Measurements from ENCODE around the gene VEGFC. TPM values are rescaled to one million over a fixed set of nuclear protein-coding genes. Genes with fewer than 3 reads are reported as not detected.

VEGFC gene
- total and polyA plus RNA-seq, 2 donors (not counting 1 experiment from before 2014, with no cell fraction given): not detected

DNA sequence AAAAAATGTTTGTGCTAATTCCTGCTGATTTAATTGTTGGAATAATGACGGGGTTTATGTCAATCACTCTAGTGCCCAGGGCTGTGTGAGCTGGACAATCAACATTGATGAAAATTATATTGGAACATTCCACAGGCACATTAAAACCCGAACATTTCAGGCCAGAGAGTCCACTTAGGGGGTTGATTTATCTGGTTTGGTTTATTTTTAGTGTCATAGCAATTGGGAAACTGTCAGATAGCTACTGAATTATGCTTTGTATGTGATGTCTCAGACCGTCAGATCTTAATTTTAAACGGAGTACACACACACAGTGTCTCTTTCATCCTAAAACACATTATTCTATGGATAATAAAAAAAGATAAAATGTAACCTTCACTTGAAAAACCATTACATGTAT is 51.5 kb downstream of the VEGFC start:
- no peak overlapping the region for H3K4me3 ChIP-seq (ENCODE audit: control extremely low read depth in 1 of 5, extremely low read depth in 1 of 5, insufficient read depth in 1 of 5, low read depth in 2 of 5, low read length in 4 of 5)
- no peak for TF ChIP-seq EZH2 (IDR thresholded peaks at IDR 0.05; ENCODE audit: borderline replicate concordance, insufficient read depth, low read depth, low read length, poor library complexity, severe bottlenecking)
- TF ChIP-seq, protein P1, sequence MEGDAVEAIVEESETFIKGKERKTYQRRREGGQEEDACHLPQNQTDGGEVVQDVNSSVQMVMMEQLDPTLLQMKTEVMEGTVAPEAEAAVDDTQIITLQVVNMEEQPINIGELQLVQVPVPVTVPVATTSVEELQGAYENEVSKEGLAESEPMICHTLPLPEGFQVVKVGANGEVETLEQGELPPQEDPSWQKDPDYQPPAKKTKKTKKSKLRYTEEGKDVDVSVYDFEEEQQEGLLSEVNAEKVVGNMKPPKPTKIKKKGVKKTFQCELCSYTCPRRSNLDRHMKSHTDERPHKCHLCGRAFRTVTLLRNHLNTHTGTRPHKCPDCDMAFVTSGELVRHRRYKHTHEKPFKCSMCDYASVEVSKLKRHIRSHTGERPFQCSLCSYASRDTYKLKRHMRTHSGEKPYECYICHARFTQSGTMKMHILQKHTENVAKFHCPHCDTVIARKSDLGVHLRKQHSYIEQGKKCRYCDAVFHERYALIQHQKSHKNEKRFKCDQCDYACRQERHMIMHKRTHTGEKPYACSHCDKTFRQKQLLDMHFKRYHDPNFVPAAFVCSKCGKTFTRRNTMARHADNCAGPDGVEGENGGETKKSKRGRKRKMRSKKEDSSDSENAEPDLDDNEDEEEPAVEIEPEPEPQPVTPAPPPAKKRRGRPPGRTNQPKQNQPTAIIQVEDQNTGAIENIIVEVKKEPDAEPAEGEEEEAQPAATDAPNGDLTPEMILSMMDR (IDR thresholded peaks at IDR 0.05): no peak
- intact Hi-C loops (cut with micrococcal nuclease): no loop called here
- no peaks in the 10 kb centered on the region for H3K9me3 ChIP-seq (ENCODE audit: control extremely low read depth in 1 of 3, control insufficient read depth in 2 of 3, insufficient read depth in 1 of 3, low read length in 2 of 3)
- H3K4me1 Mint-ChIP-seq: no peaks in the 10 kb centered on the region
- H3K9me3 Mint-ChIP-seq (ENCODE audit: insufficient read depth): no peaks in the 10 kb centered on the region
- no peaks in the 10 kb centered on the region for H3K27me3 ChIP-seq (replicated peaks in 1 of 4; ENCODE audit: control extremely low read depth in 1 of 4, control insufficient read depth in 3 of 4, insufficient read depth in 4 of 4, low read length in 3 of 4)
- H3K27me3 Mint-ChIP-seq: no peaks in the 10 kb centered on the region
- ATAC-seq (ENCODE audit: low read depth) (no peak), DNase-seq (no peak)
- no peaks in the 10 kb centered on the region for H4K20me1 ChIP-seq (ENCODE audit: control insufficient read depth, insufficient read depth, low read length, poor library complexity, severe bottlenecking)
- ChIA-PET CTCF (no interaction called here), POLR2A (no interaction called here)
- no peak overlapping the region for H3K9ac ChIP-seq (ENCODE audit: low read length)
- H2AFZ ChIP-seq (ENCODE audit: insufficient read depth, low read depth, low read length, poor library complexity, severe bottlenecking): no peak overlapping the region
- no peak overlapping the region for H3K27ac Mint-ChIP-seq
- H3K36me3 ChIP-seq (replicated peaks in 1 of 2; ENCODE audit: control extremely low read depth in 1 of 2, control insufficient read depth in 1 of 2, extremely low read depth in 1 of 2, insufficient read depth in 2 of 2, low read length in 1 of 2): no peaks in the 10 kb centered on the region
- no peak overlapping the region for H3K4me3 Mint-ChIP-seq
- H3K4me1 ChIP-seq (ENCODE audit: control insufficient read depth in 2 of 2, insufficient read depth in 2 of 2, low read length in 2 of 2): no peaks in the 10 kb centered on the region
- no peak overlapping the region for H3K27ac ChIP-seq (ENCODE audit: low read length in 2 of 2)
- H3K4me2 ChIP-seq (replicated peaks; ENCODE audit: low read depth, low read length, poor library complexity, severe bottlenecking): no peak overlapping the region
- H3K79me2 ChIP-seq (ENCODE audit: control insufficient read depth, insufficient read depth, low read length): no peaks in the 10 kb centered on the region
- no CpG with 5 or more reads among the region's 4 CpGs for WGBS (ENCODE audit: insufficient coverage)

DNA sequence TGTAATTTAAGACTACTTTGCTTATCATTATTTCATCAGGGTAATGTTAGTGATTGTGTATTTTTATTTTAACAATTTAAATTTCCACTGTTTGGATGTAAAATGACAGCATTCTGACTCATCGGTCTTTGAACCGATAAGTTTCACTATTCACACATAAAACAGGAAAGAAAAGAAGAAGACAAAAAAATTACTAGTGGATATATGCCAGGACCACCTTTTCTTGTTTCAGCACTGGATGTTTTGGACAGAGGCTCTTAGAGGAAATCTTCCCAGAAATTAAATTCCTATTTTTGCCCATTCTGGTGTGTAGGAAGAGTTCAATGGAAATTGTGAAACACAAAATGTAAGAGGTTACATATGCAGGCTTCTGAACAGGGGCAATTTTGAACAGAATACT is 57.4 kb downstream of the VEGFC start:
- DNase-seq: no peak
- no peaks in the 10 kb centered on the region for H3K9me3 Mint-ChIP-seq (ENCODE audit: insufficient read depth)
- no peaks in the 10 kb centered on the region for H3K36me3 ChIP-seq (replicated peaks in 1 of 2; ENCODE audit: control extremely low read depth in 1 of 2, control insufficient read depth in 1 of 2, extremely low read depth in 1 of 2, insufficient read depth in 2 of 2, low read length in 1 of 2)
- H3K9me3 ChIP-seq (ENCODE audit: control extremely low read depth in 1 of 3, control insufficient read depth in 2 of 3, insufficient read depth in 1 of 3, low read length in 2 of 3): no peaks in the 10 kb centered on the region
- no peaks in the 10 kb centered on the region for H3K79me2 ChIP-seq (ENCODE audit: control insufficient read depth, insufficient read depth, low read length)
- intact Hi-C loops (cut with micrococcal nuclease): no loop called here
- no peak overlapping the region for H3K27ac ChIP-seq (ENCODE audit: low read length in 2 of 2)
- no peak overlapping the region for H3K4me3 ChIP-seq (ENCODE audit: control extremely low read depth in 1 of 5, extremely low read depth in 1 of 5, insufficient read depth in 1 of 5, low read depth in 2 of 5, low read length in 4 of 5)
- no peaks in the 10 kb centered on the region for H3K4me1 ChIP-seq (ENCODE audit: control insufficient read depth in 2 of 2, insufficient read depth in 2 of 2, low read length in 2 of 2)
- H3K4me2 ChIP-seq (replicated peaks; ENCODE audit: low read depth, low read length, poor library complexity, severe bottlenecking): no peak overlapping the region
- no peak for TF ChIP-seq EZH2 (IDR thresholded peaks at IDR 0.05; ENCODE audit: borderline replicate concordance, insufficient read depth, low read depth, low read length, poor library complexity, severe bottlenecking)
- TF ChIP-seq, protein P1 (IDR thresholded peaks at IDR 0.05): no peak
- ATAC-seq (ENCODE audit: low read depth): no peak
- H3K4me1 Mint-ChIP-seq: no peaks in the 10 kb centered on the region
- H4K20me1 ChIP-seq (ENCODE audit: control insufficient read depth, insufficient read depth, low read length, poor library complexity, severe bottlenecking): no peaks in the 10 kb centered on the region
- H3K27me3 ChIP-seq (replicated peaks in 1 of 4; ENCODE audit: control extremely low read depth in 1 of 4, control insufficient read depth in 3 of 4, insufficient read depth in 4 of 4, low read length in 3 of 4): no peaks in the 10 kb centered on the region
- no peak overlapping the region for H3K4me3 Mint-ChIP-seq
- no peak overlapping the region for H2AFZ ChIP-seq (ENCODE audit: insufficient read depth, low read depth, low read length, poor library complexity, severe bottlenecking)
- H3K27me3 Mint-ChIP-seq: no peaks in the 10 kb centered on the region
- no peak overlapping the region for H3K9ac ChIP-seq (ENCODE audit: low read length)
- ChIA-PET POLR2A (no interaction called here), CTCF (no interaction called here)
- WGBS (ENCODE audit: insufficient coverage): no CpG with 5 or more reads among the region's 2 CpGs
- H3K27ac Mint-ChIP-seq: no peak overlapping the region

Data from B cell (primary cell).